GM21447 (cell line): ENCODE measurements around the gene HYAL1.
"Not testable (repeated sequence)": the region's sequence is repeated elsewhere in the genome, so short reads cannot be mapped to it uniquely, and the experiment has no call there.

Experiments
- ATAC-seq: cut with Tn5 transposase; IDR thresholded peaks from one replicate; pipeline ENCODE4 v1.9.1; 2021; ENCODE audit not compliant: unreplicated experiment

Gene HYAL1

GRCh38 chr3:50319894-50320625, 16.7 kb upstream of the HYAL1 start:
- ATAC-seq: no peak

GRCh38 chr3:50319181-50319893, 16.0 kb upstream of the HYAL1 start:
- no peak for ATAC-seq

DNA sequence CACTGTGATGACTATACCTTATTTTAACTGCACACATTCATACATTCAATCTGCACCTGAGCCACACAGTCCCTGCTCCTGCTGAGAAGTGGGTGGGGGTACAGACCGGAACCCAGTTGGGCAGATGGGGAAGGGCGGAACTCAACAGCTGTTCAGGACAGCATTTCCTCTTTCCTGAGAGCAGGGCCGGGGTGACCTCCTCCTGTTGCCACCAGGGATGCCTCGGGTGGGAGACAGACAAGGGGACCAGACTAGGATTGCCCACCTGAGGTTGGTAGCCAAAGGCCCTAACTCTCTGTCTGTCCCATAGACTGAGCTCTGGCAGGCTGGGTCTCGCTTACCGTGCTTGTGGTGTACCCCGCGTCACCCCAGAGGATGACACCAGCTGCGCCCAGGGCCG, 15.2 kb upstream of the HYAL1 start:
- no peak for ATAC-seq

DNA sequence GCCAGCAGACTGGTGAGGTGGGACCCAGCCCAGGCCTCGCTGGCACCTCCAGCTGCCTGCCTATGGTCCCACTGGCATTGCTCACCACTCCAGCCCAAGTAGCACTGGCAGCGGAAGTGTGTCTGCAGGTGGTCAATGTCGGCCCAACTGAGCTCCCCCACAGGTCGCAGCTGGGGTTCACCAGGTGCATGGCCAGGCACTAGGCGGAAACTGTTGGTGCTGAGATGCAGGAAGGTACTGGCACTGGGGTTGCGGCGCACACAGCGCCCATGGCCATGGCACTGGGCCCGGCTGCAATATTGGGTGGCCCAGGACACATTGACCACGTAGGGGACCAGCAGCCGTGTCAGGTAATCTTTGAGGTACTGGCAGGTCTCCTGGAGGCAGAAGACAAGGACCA, 14.8 kb upstream of the HYAL1 start:
- ATAC-seq: no peak

- ATAC-seq: no peak
Measured at GRCh38 chr3:50317300-50317699, 13.9 kb upstream of the HYAL1 start.

- ATAC-seq: no peak
Measured at GRCh38 chr3:50316657-50317242, 13.4 kb upstream of the HYAL1 start.

DNA sequence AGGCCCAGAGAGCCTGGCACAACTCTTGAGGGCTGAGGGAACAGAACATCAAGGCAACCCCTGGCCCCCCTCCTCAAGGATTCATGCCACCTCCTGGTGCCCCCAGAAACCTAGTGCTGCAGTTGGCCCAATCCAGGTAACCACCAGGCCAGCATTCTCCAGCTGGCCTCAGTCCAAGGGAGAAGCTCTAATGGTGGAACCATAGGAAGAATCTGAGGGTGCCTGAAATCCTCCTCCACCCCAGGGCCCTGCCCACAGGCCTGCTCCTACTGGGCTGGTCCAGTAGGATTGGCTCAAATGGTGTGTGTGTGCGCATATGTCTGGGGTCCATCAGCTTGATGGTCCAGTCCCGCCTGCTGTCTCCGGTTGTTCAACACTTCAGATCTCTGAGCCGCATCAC, 11.4 kb upstream of the HYAL1 start:
- ATAC-seq: no peak

GRCh38 chr3:50314342-50314741, 11.0 kb upstream of the HYAL1 start:
- ATAC-seq: no peak

GRCh38 chr3:50312041-50312440, 8.7 kb upstream of the HYAL1 start:
- not testable (repeated sequence) for ATAC-seq

- no peak for ATAC-seq
Measured at GRCh38 chr3:50304601-50305000, 1.2 kb upstream of the HYAL1 start.

GRCh38 chr3:50302095-50303012, 1.0 kb downstream of the HYAL1 start:
- no peak for ATAC-seq

DNA sequence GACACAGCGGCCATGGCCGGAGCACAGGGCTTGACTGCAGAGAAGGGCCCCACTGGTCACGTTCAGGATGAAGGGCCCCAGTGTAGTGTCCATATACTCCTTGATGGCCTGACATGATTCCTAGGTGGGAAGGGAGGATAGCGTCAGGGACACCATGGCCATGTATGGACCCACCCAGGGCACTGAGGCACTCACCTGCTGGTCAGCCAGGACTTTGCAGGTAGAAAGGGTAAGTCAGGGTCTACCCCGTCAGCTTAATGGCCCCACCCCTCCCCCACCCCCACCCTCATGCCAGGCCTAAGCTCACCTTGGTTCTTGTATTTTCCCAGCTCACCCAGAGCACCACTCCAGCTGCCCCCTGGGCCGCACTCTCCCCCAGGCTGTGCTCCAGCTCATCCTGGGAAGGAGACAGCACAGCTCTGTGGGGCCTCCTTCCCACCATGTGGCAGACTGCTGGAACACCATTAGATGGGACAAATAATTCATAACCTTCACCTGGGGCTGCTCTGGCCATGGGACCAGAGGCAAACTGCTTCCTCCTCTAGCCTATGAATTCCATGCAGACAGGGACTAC, 2.6 kb downstream of the HYAL1 start:
- no peak for ATAC-seq

- ATAC-seq: no peak
Measured at GRCh38 chr3:50299929-50300680, 3.3 kb downstream of the HYAL1 start.

- no peak for ATAC-seq
Measured at GRCh38 chr3:50299638-50299928, 3.8 kb downstream of the HYAL1 start.

GRCh38 chr3:50298836-50299637, 4.3 kb downstream of the HYAL1 start, which contains the start of the genes HYAL3 and NAA80:
HYAL3 (minus strand) TSS chr3:50299405; CDS start chr3:50295602, 3,803 bp downstream.
NAA80 (minus strand) TSS chr3:50299405; CDS start chr3:50297463, 1,942 bp downstream.
- ATAC-seq: peak; percentile 78

DNA sequence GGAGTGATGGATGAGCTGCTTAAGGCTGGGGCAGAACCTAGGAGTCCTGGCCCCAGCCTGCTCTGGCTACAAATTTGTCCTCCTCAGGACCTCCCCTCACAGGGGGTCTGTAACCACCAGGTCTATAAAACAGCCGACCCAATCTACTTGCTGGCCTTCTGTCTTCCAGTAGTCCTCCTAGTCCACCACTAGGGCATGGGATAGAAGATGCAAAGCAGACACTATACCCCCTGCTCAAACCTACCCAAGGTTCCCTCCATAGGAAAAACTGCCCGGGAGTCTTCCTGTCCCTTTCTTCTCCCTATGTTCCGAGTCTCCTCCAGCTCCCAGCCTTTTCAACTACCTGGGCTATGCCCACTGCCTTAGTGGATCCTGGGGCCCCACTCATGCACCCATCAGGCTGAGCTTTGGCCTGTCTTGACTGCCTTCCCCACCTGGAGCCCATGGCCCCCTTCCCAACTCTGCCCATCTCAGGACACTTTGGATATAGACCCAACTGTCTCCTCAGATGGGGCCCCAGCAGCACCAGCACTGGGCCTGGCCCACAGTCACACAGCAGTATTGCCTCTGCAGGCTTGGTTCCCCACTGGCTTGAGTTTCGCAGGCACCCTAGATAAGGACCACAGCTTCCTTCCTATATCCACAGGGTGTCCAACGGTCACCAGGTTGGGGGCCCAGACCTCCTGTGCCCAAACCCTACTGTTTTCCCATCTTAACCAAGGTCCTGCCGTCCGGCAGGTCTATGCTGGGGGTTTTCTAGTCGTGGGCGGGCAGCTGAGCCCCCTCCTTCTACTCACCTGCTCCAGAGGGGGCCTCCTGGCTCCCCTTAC, 5.3 kb downstream of the HYAL1 start:
- ATAC-seq: no peak

DNA sequence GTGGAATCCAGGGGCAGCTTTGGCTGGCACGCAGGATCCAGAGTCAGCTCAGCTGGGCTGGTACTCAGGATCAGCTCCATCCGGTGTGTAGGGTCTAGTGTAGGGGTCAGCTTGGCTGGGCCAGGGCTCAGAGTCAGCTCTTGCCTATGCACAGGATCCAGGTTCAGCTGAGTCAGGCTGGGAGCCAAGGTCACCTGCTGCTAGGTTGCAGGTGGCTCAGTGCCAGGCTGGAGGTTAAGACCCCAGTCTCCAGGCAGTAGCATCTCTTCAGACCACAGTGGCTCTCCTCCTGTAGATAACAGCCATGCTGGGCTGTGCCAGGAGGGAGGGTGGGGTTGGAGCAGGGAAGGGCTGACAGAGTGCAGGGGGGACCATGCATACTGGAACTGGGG, 6.0 kb downstream of the HYAL1 start:
- no peak for ATAC-seq

GRCh38 chr3:50296721-50297383, 6.5 kb downstream of the HYAL1 start:
- no peak for ATAC-seq
